GM08714 (cell line): ENCODE results near the gene CHEK2.
"Not testable (repeated sequence)": the region's sequence is repeated elsewhere in the genome, so short reads cannot be mapped to it uniquely, and the experiment has no call there.

Experiments used
- H3K4me3 ChIP-seq: fragments of 200-500 bp; sonication (Bioruptor generic); 2 replicates; pipeline ENCODE4 v1.5.1; 2014; ENCODE audit warnings: mild to moderate bottlenecking, low read length, inconsistent platforms
- ZNF274 ChIP-seq: IDR thresholded peaks from 2 replicates; pipeline ENCODE4 v1.6.1; 2012; ENCODE audit warnings: mild to moderate bottlenecking, low read depth, low read length

Gene CHEK2

DNA sequence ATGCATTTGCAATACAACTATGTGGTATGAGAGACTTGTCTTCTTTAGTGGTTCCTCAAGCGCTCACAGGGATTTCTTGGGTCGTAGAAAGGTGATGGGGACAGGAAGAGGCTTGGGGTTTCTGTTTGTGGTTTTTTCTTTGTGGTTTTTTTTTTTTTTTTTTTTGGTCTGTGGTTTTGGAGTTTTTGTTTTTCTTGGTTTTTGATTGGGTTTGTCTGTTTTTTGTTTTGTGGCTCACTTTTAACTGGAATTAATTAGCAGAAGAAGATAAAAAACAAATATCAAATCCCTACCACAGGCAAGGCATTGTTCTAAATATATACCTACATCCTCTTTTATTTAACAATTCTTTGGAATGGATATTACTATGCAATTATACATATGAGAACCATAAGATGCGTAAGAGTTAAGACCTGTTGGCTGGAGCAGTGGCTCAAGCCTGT, 67.5 kb downstream of the CHEK2 start:
- no peak for TF ChIP-seq ZNF274
- H3K4me3 ChIP-seq = no peak overlapping the region

GRCh38 chr22:28670756-28671155, 70.9 kb downstream of the CHEK2 start:
- no peak overlapping the region for H3K4me3 ChIP-seq
- TF ChIP-seq ZNF274 = no peak

- TF ChIP-seq ZNF274 = no peak
- H3K4me3 ChIP-seq = no peak overlapping the region
Observed at GRCh38 chr22:28670161-28670560, 71.5 kb downstream of the CHEK2 start.

DNA sequence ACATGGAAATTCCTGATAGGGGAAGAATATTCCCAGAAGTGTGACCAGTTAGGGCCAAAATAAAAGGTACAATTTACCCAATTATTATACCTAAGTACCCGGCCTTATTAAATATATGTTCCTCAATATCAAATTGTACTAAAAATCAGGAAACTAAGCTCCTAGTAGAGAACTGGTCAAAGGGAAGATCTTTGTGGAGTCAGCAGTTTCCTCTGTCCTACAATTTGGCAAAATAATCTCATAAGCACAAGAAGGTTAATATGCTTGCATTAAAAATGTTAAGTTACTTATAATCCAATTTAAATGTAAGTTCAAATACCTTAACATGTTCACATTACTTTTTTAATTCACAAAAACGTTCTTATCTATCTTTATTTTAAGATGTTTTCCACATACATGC, 72.2 kb downstream of the CHEK2 start:
- TF ChIP-seq ZNF274 = no peak
- H3K4me3 ChIP-seq = no peak overlapping the region

- H3K4me3 ChIP-seq = not testable (repeated sequence)
Observed at GRCh38 chr22:28663569-28663942, 78.1 kb downstream of the CHEK2 start.

DNA sequence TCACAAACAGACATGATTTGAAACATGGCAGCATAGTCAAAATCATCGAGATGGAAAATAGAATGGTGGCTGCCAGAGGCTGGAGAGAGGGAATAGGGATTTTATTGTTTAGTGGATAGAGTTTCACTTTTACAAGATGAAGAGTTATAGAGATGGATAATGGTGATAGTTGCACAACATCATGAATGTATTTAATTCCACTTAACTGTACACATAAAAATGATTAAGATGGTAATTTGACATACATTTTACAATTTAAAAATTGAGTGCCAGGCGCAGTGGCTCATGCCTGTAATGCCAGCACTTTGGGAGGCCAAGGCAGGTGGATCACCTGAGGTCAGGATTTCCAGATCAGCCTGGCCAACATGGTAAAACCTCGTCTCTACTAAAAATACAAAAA, 83.2 kb downstream of the CHEK2 start:
- no peak overlapping the region for H3K4me3 ChIP-seq
- no peak for TF ChIP-seq ZNF274

- TF ChIP-seq ZNF274 = no peak
- H3K4me3 ChIP-seq = no peak overlapping the region
Observed at GRCh38 chr22:28656181-28656580, 85.4 kb downstream of the CHEK2 start.

DNA sequence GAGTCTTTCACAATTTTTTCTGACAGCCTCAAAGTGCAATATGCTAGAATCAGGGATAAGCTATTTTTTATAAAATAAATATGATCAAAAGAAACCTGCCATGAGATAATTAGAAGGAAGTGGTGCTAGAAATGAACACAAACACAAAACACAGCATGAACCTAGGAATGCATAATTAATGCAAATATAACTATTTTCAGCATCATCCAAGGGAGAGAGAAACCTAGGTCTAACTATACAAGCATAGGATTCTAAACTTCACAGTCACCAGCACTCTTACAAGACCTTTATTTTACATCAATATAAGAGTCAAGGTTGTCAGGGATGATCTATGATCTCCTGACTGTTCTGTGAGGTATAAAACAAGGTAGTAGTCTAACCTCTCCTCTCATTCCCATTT, 91.2 kb downstream of the CHEK2 start:
- no peak for TF ChIP-seq ZNF274
- H3K4me3 ChIP-seq = no peak overlapping the region

DNA sequence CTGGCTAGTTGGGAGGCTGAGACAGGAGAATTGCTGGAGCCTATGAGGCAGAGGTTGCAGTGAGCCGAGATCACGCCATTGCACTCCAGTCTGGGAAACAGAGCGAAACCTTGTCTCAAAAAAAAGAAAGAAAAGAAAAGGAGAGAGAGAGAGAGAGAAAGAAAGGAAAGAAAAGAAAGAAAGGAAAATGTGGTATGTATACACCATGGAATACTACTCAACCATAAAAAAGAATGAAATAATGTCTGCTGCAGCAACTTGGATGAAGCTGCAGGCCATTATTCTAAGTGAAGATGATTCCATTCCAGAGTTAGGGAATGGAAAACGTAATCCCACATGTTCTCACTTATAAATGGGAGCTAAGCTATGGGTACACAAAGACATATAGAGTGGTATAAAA, 92.8 kb downstream of the CHEK2 start:
- no peak for TF ChIP-seq ZNF274
- H3K4me3 ChIP-seq = no peak overlapping the region

GRCh38 chr22:28647216-28647615, 94.4 kb downstream of the CHEK2 start:
- TF ChIP-seq ZNF274 = no peak
- H3K4me3 ChIP-seq = no peak overlapping the region

DNA sequence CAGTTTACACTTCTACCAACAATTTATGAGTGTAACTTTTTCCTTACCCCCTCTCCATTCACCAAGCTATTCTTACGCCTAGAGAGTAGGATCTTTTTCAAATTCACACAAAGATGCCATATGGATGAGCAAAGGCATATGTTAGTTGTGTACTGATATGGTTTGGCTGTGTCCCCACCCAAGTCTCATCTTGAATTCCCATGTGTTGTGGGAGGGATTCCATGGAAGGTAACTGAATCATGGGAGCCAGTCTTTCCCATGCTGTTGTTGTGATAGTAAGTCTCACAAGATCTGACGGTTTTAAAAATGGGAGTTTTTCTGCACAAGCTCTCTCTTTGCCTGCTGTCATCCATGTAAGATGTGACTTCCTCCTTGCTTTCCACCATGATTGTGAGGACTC, 102.3 kb downstream of the CHEK2 start:
- no peak for TF ChIP-seq ZNF274
- H3K4me3 ChIP-seq = no peak overlapping the region
